Endothelial cell (in vitro differentiated cells): Measurements from ENCODE around the gene LAMB1. TPM values are rescaled to one million over a fixed set of nuclear protein-coding genes. Genes with fewer than 3 reads are reported as not detected.
A peak's percentile ranks its signal among the peaks of the same experiment; 100 is the strongest.

Source experiments
- DNase-seq: peaks from one replicate; pipeline ENCODE4 v3.0.0; 2021; ENCODE audit warnings: low spot score
- H3K27ac Mint-ChIP-seq: one replicate; pipeline ENCODE4 v1.8.0; 2021; ENCODE audit warnings: mixed read lengths, inconsistent platforms; ENCODE audit not compliant: unreplicated experiment
- H3K27me3 Mint-ChIP-seq: one replicate; pipeline ENCODE4 v1.8.0; 2021; ENCODE audit warnings: mild to moderate bottlenecking, moderate library complexity, mixed read lengths, inconsistent platforms; ENCODE audit not compliant: unreplicated experiment
- H3K36me3 Mint-ChIP-seq: one replicate; pipeline ENCODE4 v1.8.0; 2021; ENCODE audit warnings: mild to moderate bottlenecking, low read depth, mixed read lengths, inconsistent platforms; ENCODE audit not compliant: unreplicated experiment
- H3K4me1 Mint-ChIP-seq: one replicate; pipeline ENCODE4 v1.8.0; 2021; ENCODE audit warnings: mild to moderate bottlenecking, mixed read lengths, inconsistent platforms; ENCODE audit not compliant: unreplicated experiment
- H3K4me3 Mint-ChIP-seq: one replicate; pipeline ENCODE4 v1.8.0; 2021; ENCODE audit warnings: mild to moderate bottlenecking, mixed read lengths, inconsistent platforms; ENCODE audit not compliant: unreplicated experiment
- H3K9me3 Mint-ChIP-seq: one replicate; pipeline ENCODE4 v1.8.0; 2021; ENCODE audit warnings: mixed read lengths, inconsistent platforms; ENCODE audit not compliant: unreplicated experiment
- total RNA-seq: library from RNA; stranded (reverse); fragmentation: NEBNext Ultra II Directional; extraction: Animal tissue kit (Norgen Biotek cat#: 25700); gene quantifications from one replicate; pipeline ENCODE4 v1.2.1, GENCODE V29; 2021; ENCODE audit not compliant: unreplicated experiment
- TF ChIP-seq, protein P1 (sequence below): fragments of 200-600 bp; sonication (generic); IDR thresholded peaks from one replicate; pipeline ENCODE4 v1.5.0; 2021; ENCODE audit warnings: antibody characterized with exemption; ENCODE audit not compliant: unreplicated experiment

The LAMB1 gene
- total RNA-seq, 1 donor from 2014 or later, result 453 TPM

DNA sequence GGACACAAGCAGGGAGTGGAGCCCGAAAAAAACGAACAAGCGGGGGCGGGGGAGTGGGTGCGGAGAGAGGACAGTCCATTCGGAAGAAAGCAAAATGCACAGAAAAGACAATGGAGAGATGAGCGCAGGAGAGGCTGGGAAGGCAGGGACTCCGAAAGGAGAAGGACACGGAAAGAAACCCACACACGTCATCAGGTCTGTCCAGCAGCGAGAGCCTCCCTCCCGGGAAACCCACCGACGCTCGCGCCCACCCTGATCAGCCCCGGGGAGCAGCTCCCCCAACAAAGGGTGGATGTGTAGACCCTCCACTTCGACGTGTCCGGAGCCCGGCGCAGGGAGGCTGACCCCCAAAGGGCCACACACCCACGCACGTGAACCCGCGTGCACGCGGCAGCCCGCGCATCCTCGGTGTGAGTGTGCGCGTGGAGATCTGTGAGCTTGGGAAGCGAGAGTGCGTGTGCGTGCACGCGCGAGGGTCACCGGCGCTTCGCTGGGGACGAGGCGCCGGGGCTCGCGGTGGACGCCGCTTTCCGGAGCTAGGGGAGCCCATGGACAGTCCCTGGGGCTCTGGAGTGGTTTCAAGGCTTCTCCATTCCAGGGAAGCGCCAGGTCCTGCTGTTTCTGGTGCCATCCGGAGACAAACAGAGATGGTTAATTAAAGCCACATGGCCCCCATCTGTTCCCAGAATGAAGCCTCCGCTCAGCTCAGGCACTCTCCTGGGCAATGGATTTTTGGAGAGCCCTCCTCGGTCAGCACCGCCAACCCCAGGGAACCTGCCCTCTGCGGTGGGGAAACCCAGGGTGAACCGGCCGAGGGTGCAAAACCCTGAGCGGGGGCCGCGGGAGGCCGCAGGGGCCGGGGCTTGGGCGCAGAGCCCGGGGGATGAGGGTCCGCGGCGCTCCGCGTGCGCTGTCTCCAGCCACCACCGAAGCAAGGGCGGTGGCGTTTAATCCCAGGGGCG lies 916 bp downstream of the LAMB1 start:
- H3K4me3 Mint-ChIP-seq, result peak overlapping the region; percentile 95
- H3K27me3 Mint-ChIP-seq, result peaks cover 17% of the 10 kb centered on the region
- TF ChIP-seq, protein P1, sequence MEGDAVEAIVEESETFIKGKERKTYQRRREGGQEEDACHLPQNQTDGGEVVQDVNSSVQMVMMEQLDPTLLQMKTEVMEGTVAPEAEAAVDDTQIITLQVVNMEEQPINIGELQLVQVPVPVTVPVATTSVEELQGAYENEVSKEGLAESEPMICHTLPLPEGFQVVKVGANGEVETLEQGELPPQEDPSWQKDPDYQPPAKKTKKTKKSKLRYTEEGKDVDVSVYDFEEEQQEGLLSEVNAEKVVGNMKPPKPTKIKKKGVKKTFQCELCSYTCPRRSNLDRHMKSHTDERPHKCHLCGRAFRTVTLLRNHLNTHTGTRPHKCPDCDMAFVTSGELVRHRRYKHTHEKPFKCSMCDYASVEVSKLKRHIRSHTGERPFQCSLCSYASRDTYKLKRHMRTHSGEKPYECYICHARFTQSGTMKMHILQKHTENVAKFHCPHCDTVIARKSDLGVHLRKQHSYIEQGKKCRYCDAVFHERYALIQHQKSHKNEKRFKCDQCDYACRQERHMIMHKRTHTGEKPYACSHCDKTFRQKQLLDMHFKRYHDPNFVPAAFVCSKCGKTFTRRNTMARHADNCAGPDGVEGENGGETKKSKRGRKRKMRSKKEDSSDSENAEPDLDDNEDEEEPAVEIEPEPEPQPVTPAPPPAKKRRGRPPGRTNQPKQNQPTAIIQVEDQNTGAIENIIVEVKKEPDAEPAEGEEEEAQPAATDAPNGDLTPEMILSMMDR, result no peak
- peak overlapping the region; percentile 99 for H3K27ac Mint-ChIP-seq
- peak; percentile 25 for DNase-seq
- H3K36me3 Mint-ChIP-seq, result peaks cover 15% of the 10 kb centered on the region
- peaks cover 48% of the 10 kb centered on the region for H3K4me1 Mint-ChIP-seq
- no peaks in the 10 kb centered on the region for H3K9me3 Mint-ChIP-seq

DNA sequence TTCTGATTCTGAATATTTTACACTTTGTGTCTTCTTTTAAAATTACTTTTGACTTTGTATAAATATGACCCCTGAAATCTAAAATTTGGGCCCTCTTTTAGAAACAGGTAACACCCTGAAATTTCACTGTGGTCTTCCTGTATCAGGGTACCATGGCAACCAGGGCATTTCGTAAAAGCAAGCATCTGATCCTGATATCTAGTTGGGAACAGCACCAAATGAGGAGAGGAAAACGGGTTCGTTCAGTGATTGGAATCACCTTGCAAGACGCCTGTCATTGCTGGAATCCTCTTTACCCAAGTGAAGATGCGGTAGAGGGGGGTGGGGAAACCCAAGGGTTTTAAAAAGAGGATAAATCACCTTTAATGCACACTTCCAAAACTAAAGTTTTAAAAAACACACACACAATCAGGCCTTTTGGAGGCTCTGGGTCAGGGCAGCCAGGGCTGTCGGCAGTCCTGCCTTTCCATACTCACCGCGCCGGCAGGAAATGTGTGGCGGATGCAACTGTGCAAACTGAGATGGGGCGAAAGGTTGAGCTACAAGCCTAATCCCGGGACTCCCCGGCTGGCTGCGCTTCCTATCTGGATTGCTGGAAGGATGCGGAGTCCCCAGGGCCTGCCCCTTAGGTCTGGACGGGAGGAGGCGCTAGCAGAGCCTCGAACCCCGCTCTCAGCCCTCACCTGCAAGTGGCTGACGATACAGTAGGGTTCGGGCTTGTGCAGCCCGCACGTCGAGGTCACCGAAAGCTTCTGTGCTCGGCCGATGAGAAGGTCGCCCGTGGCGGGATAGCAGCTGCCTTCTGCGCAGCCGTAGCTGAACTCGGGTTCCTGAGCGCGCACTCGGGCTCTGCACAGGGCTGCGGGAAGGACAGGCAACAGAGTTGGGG lies 1.8 kb downstream of the LAMB1 start:
- Mint-ChIP-seq H3K9me3 (no peaks in the 10 kb centered on the region), H3K27me3 (peaks cover 14% of the 10 kb centered on the region), H3K27ac (peak overlapping the region; percentile 99), H3K4me1 (peaks cover 55% of the 10 kb centered on the region), H3K4me3 (peak overlapping the region; percentile 95), H3K36me3 (peaks cover 20% of the 10 kb centered on the region)
- TF ChIP-seq, protein P1, result no peak
- peak; percentile 83 for DNase-seq

DNA sequence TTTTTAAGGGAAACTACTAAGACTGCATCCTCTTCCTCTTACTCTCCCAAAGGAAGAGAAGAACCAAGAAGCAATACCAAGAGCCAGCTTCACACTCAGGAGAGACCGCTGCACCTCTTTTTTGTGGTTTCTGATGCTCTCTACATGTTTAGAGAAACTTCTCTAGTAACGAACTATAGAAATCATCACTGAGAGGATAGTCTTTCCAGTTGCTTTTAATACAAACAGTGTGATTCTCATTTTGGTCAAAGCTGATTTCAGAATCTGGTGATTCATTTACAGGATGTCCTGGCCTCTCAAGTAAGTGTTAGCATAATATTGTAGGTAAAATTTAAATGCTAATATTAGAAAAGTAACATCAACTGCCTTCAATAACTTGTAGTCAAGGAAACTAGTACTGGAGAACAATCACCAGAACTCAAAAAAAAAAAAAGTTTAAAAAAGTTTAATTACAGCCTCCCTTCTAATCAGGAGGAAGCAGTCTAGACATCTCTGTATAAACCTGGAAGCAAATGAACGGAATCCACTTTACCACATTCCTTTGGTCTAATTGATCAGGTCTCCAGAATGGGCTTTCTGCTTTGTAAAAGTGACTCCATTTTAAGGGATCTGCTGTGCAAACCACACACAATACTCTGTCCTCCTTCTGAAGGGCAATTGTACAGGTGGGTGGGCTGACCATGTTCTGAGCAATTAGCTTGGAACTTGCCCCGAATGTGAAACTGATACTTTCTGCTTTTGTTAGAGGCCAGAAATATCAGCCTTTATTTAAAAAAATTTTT lies 3.0 kb downstream of the LAMB1 start:
- Mint-ChIP-seq H3K4me1 (peaks cover 64% of the 10 kb centered on the region), H3K36me3 (peaks cover 30% of the 10 kb centered on the region), H3K27ac (peak overlapping the region; percentile 99), H3K9me3 (no peaks in the 10 kb centered on the region), H3K4me3 (peak overlapping the region; percentile 56), H3K27me3 (peaks cover 14% of the 10 kb centered on the region)
- no peak for DNase-seq
- TF ChIP-seq, protein P1, result no peak

DNA sequence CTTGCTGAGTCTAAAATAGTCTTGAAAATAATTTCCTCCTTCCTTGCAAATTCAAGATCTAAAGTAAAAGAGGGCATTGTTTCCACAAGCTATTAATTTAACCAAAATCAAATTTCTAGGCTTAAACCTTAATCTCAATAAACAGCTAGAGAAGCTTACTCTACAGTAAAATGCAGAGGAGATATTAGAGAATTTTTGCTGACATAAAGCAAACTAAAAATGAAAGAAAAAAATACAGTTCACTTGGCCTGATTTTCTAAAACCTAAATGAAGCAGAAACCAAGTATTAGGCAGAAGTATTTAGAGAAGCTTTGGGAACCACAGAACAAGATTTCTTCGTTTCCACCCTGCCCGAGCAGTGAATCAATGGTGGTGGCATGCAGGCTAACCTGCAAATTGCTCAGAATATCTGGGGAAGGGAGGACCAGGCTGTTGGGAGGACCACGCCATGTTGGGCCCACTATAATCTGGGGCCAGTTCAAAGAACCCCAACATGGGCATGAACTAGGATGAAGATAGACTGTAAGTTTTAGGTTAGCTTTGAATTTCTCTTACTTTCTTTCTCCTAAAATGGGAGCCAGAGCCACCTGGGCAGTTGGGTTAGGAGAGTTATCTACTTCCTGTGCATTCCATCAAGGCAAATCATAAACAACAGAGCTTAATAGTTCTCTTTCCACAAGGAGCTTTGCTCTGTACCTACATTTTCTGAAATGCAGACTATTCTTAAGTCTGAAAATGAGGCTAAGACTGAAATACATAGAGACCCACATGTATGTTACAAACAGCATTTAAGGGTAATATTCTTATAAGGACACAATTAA lies 4.1 kb downstream of the LAMB1 start:
- Mint-ChIP-seq H3K4me1 (peaks cover 57% of the 10 kb centered on the region), H3K36me3 (peaks cover 32% of the 10 kb centered on the region), H3K4me3 (peak overlapping the region; percentile 37), H3K27me3 (peaks cover 10% of the 10 kb centered on the region), H3K9me3 (no peaks in the 10 kb centered on the region), H3K27ac (peak overlapping the region; percentile 86)
- TF ChIP-seq, protein P1, result no peak
- DNase-seq, result no peak
